Skeletal muscle cell (primary cell): Measurements from ENCODE around the gene POU6F2.
A peak's percentile ranks its signal among the peaks of the same experiment; 100 is the strongest.

Source experiments
- DNase-seq: peaks from one replicate; pipeline ENCODE4 v3.0.0-alpha.2; 2010; ENCODE audit warnings: low read depth
- H3K4me3 ChIP-seq: 2 replicates; pipeline ENCODE4 v1.5.1; 2011; ENCODE audit warnings: low read depth, mild to moderate bottlenecking, control low read depth, low read length, moderate library complexity

POU6F2 gene

GRCh38 chr7:39434012-39434411, 456.3 kb downstream of the POU6F2 start:
- no peak overlapping the region for H3K4me3 ChIP-seq
- DNase-seq, result no peak

- no peak overlapping the region for H3K4me3 ChIP-seq
- DNase-seq, result no peak
These were observed 468.8 kb downstream of the POU6F2 start for GRCh38 chr7:39446546-39446945.

GRCh38 chr7:39451901-39452300, 474.2 kb downstream of the POU6F2 start:
- no peak overlapping the region for H3K4me3 ChIP-seq

DNA sequence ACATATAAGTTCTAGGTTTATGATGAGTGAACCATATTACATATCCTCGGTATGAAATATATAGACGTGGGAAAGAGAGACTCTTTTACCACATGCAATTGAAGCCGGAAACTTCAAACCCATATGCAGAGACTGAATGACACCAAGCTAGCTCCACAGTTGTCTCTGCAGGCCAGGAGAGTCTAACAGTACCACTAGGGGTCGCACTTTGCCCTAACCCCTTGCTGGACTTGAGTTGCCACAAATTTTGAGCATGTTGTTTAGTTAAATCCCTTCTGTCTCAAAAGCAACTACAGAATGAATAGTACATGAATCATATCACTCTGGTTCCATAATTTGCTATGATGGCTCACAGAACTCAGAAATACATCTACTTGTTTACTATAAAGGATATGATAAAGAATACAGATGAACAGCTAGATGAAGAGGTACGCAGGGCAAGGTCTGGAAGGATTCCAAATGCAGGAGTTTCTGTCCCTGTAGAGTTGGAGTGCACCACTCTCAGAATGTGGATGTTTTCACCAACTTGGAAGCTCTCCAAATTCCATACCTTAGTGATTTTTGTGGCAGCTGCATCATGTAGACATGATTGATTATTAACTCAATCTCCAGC, 476.1 kb downstream of the POU6F2 start:
- DNase-seq, result peak; percentile 11
- H3K4me3 ChIP-seq, result no peak overlapping the region

More at GRCh38 chr7:39451901-39452300, 474.2 kb downstream of the POU6F2 start:
- no peak for DNase-seq

DNA sequence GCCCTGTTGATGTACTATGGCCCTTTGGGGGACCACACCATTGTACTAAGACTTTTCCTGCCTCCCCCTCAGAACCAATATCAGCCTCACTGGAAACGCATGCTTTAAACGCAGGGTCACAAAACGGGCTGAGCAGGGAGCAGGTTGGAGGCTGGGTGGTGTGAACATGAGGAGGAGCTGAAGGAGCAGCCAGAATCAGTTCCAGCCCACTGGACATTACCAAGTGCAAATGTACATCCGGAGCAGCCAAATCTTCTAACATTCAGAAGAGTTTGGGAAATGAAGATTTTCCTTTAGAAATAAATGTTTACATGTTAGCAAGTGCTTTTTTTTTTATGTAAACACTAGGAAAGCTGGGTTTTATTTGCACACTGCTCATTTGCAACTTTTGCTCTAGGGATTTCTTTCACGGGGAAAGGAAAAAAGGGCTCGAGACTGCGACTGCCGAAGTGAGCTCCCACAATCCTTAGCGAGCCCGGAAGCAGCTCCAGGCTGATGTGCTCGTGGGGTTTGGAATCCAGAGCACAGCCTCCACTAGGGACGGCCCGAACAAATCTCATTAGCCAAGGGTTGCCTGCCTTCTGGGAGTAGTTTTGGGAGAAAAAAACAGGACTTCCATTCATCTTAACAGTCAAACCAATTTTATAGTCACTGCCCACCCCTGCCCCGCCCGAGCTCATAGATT, 480.5 kb downstream of the POU6F2 start:
- H3K4me3 ChIP-seq, result peak overlapping the region; percentile 14

GRCh38 chr7:39459636-39460035, 481.9 kb downstream of the POU6F2 start:
- no peak overlapping the region for H3K4me3 ChIP-seq
- DNase-seq, result no peak

More for the DNA sequence above, 480.5 kb downstream of the POU6F2 start:
- DNase-seq, result no peak

DNA sequence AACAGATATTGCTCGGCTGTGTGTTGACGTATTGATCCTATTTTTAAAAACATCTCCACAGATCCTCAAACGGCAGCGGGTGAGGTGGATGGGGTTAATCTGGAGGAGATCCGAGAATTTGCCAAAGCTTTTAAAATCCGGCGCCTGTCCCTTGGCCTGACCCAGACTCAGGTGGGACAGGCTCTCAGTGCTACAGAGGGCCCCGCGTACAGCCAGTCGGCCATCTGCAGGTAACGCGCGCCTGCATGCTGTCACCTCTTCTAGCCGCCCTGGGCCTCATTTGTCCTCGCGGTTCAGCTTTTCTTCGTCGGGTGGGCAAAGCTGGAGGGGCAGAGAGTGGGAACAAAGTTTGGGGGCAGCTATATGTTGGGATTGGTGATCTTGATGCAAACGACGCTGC, 482.8 kb downstream of the POU6F2 start:
- DNase-seq, result no peak
- no peak overlapping the region for H3K4me3 ChIP-seq

- H3K4me3 ChIP-seq, result no peak overlapping the region
- DNase-seq, result no peak
These were observed 483.6 kb downstream of the POU6F2 start for GRCh38 chr7:39461263-39461820.

GRCh38 chr7:39463252-39463651, 485.5 kb downstream of the POU6F2 start:
- no peak overlapping the region for H3K4me3 ChIP-seq
- DNase-seq, result no peak

- H3K4me3 ChIP-seq, result no peak overlapping the region
- DNase-seq, result no peak
These were observed 486.8 kb downstream of the POU6F2 start for GRCh38 chr7:39464350-39465054.

- peak; percentile 25 for DNase-seq
- H3K4me3 ChIP-seq, result no peak overlapping the region
These were observed 487.6 kb downstream of the POU6F2 start for GRCh38 chr7:39465055-39465929.

GRCh38 chr7:39468261-39468660, 490.6 kb downstream of the POU6F2 start:
- H3K4me3 ChIP-seq, result no peak overlapping the region
- no peak for DNase-seq

- no peak for DNase-seq
- H3K4me3 ChIP-seq, result no peak overlapping the region
These were observed 491.2 kb downstream of the POU6F2 start for GRCh38 chr7:39468808-39469374.

DNA sequence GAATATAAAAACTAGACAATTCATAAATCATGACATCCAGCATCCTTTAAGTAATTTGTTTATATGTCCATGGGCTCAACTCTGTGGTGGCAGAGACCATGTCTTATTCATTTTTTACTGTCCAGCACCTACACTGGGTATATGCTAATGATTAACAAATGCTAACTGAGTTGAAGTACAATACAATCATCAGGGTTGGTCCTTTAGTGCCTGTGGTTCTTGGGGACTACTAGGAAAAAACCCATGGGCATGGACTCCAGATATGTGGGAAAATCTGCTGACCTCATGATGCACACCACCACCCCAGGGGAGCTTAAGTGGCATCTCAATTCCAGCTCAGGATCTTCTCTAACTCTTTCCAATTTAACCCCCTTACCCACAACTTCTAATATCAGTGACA, 503.2 kb downstream of the POU6F2 start:
- no peak for DNase-seq
- no peak overlapping the region for H3K4me3 ChIP-seq

DNA sequence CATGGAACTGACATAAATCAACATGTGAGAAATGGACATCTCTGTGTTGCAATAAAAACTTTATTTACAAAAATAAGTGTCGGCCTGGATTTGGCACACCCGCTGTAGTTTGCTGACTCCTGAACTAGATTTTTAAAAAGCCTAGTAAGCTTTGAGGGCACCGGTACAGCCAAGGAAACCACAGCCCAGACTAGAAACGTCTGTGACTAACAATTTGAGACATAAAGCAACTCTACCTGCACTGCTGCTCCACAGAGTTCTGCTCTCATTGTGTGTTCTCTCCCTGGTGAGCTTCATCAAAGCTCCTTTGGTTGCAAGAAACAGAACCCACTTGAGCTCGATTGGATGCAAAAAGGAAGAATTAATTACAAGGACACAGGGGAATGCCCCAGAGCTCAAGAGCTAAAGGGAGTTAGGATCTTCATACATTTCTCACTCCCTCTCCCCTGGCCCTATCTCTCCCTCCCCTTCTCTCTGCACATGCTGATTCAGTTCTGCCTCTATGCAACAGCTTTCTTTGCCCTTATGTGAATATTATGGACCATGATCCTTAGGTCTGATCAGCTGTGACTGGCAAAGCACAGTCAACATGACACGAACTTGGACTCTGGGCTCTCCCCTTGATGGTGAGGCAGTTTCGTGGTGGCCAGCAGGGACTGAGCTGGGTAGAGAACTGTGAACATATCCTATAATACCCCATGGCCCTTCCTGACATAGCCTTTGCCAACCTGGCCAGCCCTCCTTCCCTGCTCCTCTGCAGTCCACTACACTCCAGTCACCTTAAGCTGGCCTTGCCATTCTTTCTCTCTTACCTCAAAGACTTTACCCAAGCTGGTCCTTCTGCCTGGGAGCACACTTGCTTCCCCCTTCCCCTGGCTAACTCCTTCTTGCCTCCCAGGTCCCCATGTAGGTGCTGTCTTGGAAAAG, 511.0 kb downstream of the POU6F2 start:
- DNase-seq, result no peak
- no peak overlapping the region for H3K4me3 ChIP-seq

DNA sequence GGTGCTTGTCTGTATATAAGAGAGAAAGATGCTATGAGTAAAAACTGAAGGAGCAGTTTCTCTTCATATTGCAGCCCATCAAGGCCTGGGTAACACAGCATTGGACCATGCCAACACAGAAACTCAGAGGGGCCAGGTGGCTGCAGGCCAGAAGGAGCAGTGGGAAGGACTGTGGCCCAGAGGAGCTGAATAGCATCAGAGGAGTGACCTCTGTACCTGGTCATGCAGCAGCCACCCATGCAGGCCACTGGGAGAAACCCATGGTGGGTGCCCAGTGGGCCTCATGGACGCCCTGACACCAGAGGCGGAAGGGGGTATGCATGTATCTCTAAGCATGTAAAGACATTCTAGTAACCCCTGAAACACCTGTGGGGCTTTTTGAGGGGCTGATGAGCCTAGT, 512.6 kb downstream of the POU6F2 start:
- no peak for DNase-seq
- H3K4me3 ChIP-seq, result no peak overlapping the region

- no peak for DNase-seq
- no peak overlapping the region for H3K4me3 ChIP-seq
These were observed 516.2 kb downstream of the POU6F2 start for GRCh38 chr7:39493934-39494333.

- no peak overlapping the region for H3K4me3 ChIP-seq
- no peak for DNase-seq
These were observed 523.6 kb downstream of the POU6F2 start for GRCh38 chr7:39501358-39501757.
